Heart left ventricle (tissue), 16 donors: ENCODE data around the gene RGS6. TPM values are rescaled to one million over a fixed set of nuclear protein-coding genes. Genes with fewer than 3 reads are reported as not detected.

Source experiments
- ATAC-seq, 4 donors: fragments of 200-7000 bp; cut with Tn5 transposase; one replicate each; pipeline ENCODE4 v1.9.1; 2020 to 2022; ENCODE audit warnings: moderate library complexity in 4 of 4, mild to moderate bottlenecking in 3 of 4, moderate number of reproducible peaks in 1 of 4
- DNase-seq, 5 donors: peaks; one replicate each; pipeline ENCODE4 v3.0.0-alpha.2; 2020
- H3K27ac ChIP-seq, 12 donors: fragments of 200-600 bp; sonication (generic) in 4 of 12; one replicate each; pipeline versions ENCODE4 v1.5.0 to v1.8.0; 2016 to 2022; ENCODE audit warnings: mild to moderate bottlenecking in 2 of 12
- H3K27me3 ChIP-seq, 9 donors: fragments of 200-600 bp; sonication (generic) in 2 of 9; one replicate each; pipeline versions ENCODE4 v1.5.1 to v1.8.0; 2016 to 2022; ENCODE audit warnings: mild to moderate bottlenecking in 3 of 9
- H3K36me3 ChIP-seq, 9 donors: fragments of 200-600 bp; sonication (generic) in 2 of 9; one replicate each; pipeline versions ENCODE4 v1.5.0 to v1.8.0; 2018 to 2022; ENCODE audit warnings: mild to moderate bottlenecking in 2 of 9
- H3K4me1 ChIP-seq, 12 donors: fragments of 200-600 bp; sonication (generic) in 4 of 12; one replicate each; pipeline versions ENCODE4 v1.5.0 to v1.8.0; 2016 to 2022; ENCODE audit warnings: mild to moderate bottlenecking in 3 of 12
- H3K4me3 ChIP-seq, 12 donors: fragments of 200-600 bp; sonication (generic) in 4 of 12; one replicate each; pipeline versions ENCODE4 v1.5.0 to v1.8.0; 2017 to 2022; ENCODE audit warnings: mild to moderate bottlenecking in 9 of 12, moderate library complexity in 4 of 12
- H3K9me3 ChIP-seq, 12 donors: fragments of 200-600 bp; sonication (generic) in 4 of 12; one replicate each; pipeline versions ENCODE4 v1.5.0 to v1.8.0; 2016 to 2022; ENCODE audit warnings: mild to moderate bottlenecking in 1 of 12
- CTCF ChIP-seq, 12 donors: fragments of 200-600 bp; sonication (generic) in 4 of 12; IDR thresholded peaks; one replicate each; pipeline versions ENCODE4 v1.5.0 to v1.8.0; 2018 to 2022; ENCODE audit warnings: antibody characterized with exemption in 12 of 12, mild to moderate bottlenecking in 5 of 12
- POLR2A ChIP-seq, 2 donors: fragments of 450-650 bp; IDR thresholded peaks; one replicate each; pipeline ENCODE4 v1.6.1; 2017; ENCODE audit warnings: antibody characterized with exemption in 2 of 2, mild to moderate bottlenecking in 2 of 2, moderate library complexity in 2 of 2
- WGBS, 4 donors: extraction: QIAGEN DNeasy Blood & Tissue Kit in 2 of 4; methylation state at CpG; one replicate each; pipeline versions ENCODE4 v1.1.5 to v1.1.7; 2013 to 2018; 5-methylcytosine and 5-hydroxymethylcytosine counted together
- intact Hi-C, 10 donors: fragments of 100-400 bp; cut with DNase I; formaldehyde crosslinking; loops; one replicate each; pipeline versions ENCODE4 v1.11.1 to v1.14.2; 2022
- polyA plus RNA-seq, 2 donors: library from polyadenylated mRNA; stranded (reverse); fragments of 200-250 nt; gene quantifications; one replicate each; pipeline ENCODE4 v1.2.3, GENCODE V29; 2013
- total RNA-seq, 9 donors: library from RNA; depleted of rRNA in 2 of 9; stranded (reverse); fragments of >200 nt in 2 of 9; fragmentation: NEBNext Ultra II Directional in 3 of 9; extraction: Animal tissue kit (Norgen Biotek cat#: 25700) in 3 of 9; gene quantifications; one replicate each; pipeline versions ENCODE4 v1.1.0 to v1.2.4, GENCODE V29; 2016 to 2023
- donor health status: ischemic (EF 13 %, LVEDD 7.1; RV severe dilation, severe dysfunction).
- donor health status: healthy with polysubstance abuse.
- donor health status: DM: no; HTN: yes; CAD: no.
- donor health status: DM: no; HTN: no; CAD: no.
- donor health status: ischemic (EF 25% LVEDD 6.9; RV normal size, moderate dysfunction).
- donor health status: ischemic (EF 25% LVEDD 5.7; RV mildly dilated, moderate dysfunction).
- donor health status: healthy.
- donor health status: DM: yes; HTN: yes; CAD: no.
- donor health status: ischemic (EF 35%, LVEDD 5.7; RV mildly dilated, moderate dysfunction).
- donor health status: nonischemic (EF 11% LVEDD 7.7; RV severe dilation, severe dysfunction).
- donor health status: DM: yes; HTN: yes; CAD: no.
- donor health status: PGD.
- donor health status: ischemic (EF 29% LVEDD 5.4; RV normal size, mild dysfunction).
- donor health status: nonischemic (EF 23%, LVEDD 6.1; RV moderate dilation, normal function).

The RGS6 gene
- total and polyA plus RNA-seq, 11 donors, result 1.3 to 25.4 (median 15.1) TPM

DNA sequence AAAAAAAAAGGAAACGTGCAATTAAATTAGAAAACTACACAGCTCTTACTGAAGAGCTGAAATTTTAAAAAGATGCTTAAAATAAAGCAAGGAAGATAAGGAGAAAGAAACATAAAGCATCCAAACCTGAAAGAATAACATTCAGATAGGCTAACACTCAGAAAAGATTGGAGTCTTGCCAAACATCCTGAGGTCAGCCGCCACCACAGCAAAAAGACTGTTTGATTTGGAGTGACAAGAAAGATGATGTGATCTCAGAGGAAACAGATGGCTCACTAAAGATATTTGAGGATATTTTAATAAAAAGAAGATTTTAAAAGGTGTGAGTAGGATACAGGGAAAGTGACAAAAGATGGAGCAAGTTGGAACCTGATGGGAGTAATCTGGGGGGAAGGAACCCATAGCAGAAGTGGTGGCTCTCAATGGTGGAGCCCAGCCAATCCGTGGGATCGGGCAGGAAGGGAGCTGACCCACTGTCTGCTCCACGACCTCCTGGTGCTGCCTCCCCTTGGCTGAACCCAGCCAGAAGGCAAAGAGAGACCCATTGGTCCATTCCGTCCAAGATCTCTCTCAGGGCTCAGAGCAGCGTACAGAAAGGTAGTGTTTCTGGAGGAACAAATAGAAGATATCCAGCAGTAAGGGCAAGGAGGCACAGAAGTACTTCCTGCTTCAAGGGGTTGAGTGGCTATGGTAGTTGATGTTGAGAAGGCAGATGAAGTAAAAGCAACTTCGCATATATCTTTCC, 469.6 kb downstream of the RGS6 start:
- H3K9me3 ChIP-seq, result no peaks in the 10 kb centered on the region
- no peaks in the 10 kb centered on the region for H3K27me3 ChIP-seq
- ATAC-seq (no peak), DNase-seq (no peak)
- TF ChIP-seq POLR2A (IDR thresholded peaks at IDR 0.05), result no peak
- no peak for TF ChIP-seq CTCF (IDR thresholded peaks at IDR 0.05)
- H3K27ac ChIP-seq, result no peak overlapping the region
- no peaks in the 10 kb centered on the region for H3K36me3 ChIP-seq
- no peaks in the 10 kb centered on the region for H3K4me1 ChIP-seq
- H3K4me3 ChIP-seq, result no peak overlapping the region
- intact Hi-C loops, result no loop called here
- WGBS, 4 donors, result 46 to 51% (median 47%) methylated on average over 8 of the region's 8 CpGs

DNA sequence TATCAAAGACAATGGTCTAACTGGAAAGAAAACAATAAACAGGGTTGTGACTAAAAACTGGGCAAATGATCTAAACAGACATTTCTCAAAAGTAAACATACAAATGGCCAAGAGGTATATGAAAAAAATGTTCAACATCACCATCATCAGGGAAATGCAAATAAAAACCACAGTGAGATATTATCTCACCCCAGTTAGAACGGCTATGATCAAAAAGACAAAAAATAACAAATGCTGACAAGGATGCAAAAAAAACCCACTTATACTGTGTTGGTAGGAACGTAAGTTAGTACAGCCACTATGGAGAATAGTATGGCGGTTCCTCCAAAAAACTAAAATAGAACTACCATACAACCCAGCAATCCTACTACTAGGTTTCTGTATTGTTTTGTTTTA, 470.1 kb downstream of the RGS6 start:
- H3K36me3 ChIP-seq, result no peaks in the 10 kb centered on the region
- intact Hi-C loops, result no loop called here
- no peak overlapping the region for H3K27ac ChIP-seq
- no peaks in the 10 kb centered on the region for H3K9me3 ChIP-seq
- no peak for TF ChIP-seq POLR2A (IDR thresholded peaks at IDR 0.05)
- no peak for TF ChIP-seq CTCF (IDR thresholded peaks at IDR 0.05)
- H3K4me3 ChIP-seq, result no peak overlapping the region
- H3K27me3 ChIP-seq, result no peaks in the 10 kb centered on the region
- 78 to 83% (median 81%) methylated on average over 3 of the region's 3 CpGs for WGBS, 4 donors
- ATAC-seq (no peak), DNase-seq (no peak)
- no peaks in the 10 kb centered on the region for H3K4me1 ChIP-seq

GRCh38 chr14:72404106-72404774, 472.0 kb downstream of the RGS6 start:
- Histone ChIP-seq H3K36me3 (no peaks in the 10 kb centered on the region), H3K4me1 (peaks cover 0 to 7% (median 0%) of the 10 kb centered on the region in 12 donors), H3K27ac (no peak overlapping the region), H3K4me3 (no peak overlapping the region), H3K9me3 (peaks cover 0 to 10% (median 0%) of the 10 kb centered on the region in 12 donors), H3K27me3 (no peaks in the 10 kb centered on the region)
- TF ChIP-seq CTCF (IDR thresholded peaks at IDR 0.05) (no peak), POLR2A (IDR thresholded peaks at IDR 0.05) (no peak)
- no peak for DNase-seq
- intact Hi-C loops, result no loop called here
- 85 to 95% (median 92%) methylated on average over 4 of the region's 4 CpGs for WGBS, 4 donors
- no peak for ATAC-seq

DNA sequence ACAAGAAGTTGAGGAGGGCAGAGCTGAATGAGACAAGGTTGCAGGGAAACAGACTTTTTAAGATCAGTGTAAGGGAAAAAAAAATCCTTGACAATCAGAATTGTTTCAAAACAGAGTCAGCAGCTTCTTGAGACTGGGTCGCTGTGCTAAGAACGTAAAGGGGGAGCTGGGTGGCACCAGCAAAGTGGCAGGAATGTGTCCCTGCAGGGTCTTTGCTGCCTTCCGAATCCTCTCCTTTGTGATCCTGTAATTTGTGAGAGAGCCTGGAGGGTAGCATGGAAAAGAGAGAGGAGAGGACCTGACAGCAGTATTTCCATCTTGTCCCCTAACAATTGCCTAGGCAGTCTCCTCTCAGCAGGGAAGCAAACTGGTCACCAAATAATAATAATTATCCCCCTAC, 472.8 kb downstream of the RGS6 start:
- no peak for ATAC-seq
- H3K27ac ChIP-seq, result no peak overlapping the region
- no peak for DNase-seq
- H3K27me3 ChIP-seq, result no peaks in the 10 kb centered on the region
- TF ChIP-seq CTCF (IDR thresholded peaks at IDR 0.05), result no peak
- TF ChIP-seq POLR2A (IDR thresholded peaks at IDR 0.05), result no peak
- H3K9me3 ChIP-seq, result peaks cover 0 to 15% (median 0%) of the 10 kb centered on the region in 12 donors
- H3K36me3 ChIP-seq, result no peaks in the 10 kb centered on the region
- 72 to 91% (median 86%) methylated on average over 3 of the region's 3 CpGs for WGBS, 4 donors
- peaks cover 0 to 7% (median 0%) of the 10 kb centered on the region in 12 donors for H3K4me1 ChIP-seq
- intact Hi-C loops, result no loop called here
- no peak overlapping the region for H3K4me3 ChIP-seq
